GM12878 (cell line): ENCODE results near the gene TMSB10. TPM values are rescaled to one million over a fixed set of nuclear protein-coding genes. Genes with fewer than 3 reads are reported as not detected.

Source experiments
- ASH2L ChIP-seq: fragments of 300-600, 200-600 bp; sonication (generic); IDR thresholded peaks from 2 replicates; pipeline ENCODE4 v1.6.1; 2017; ENCODE audit warnings: low read depth, mild to moderate bottlenecking, borderline replicate concordance
- ATF7 ChIP-seq: fragments of 450-650 bp; IDR thresholded peaks from 2 replicates; pipeline ENCODE4 v1.6.1; 2016; ENCODE audit warnings: low read depth, mild to moderate bottlenecking
- BRCA1 ChIP-seq: IDR thresholded peaks from 2 replicates; pipeline ENCODE4 v1.6.1; 2011; ENCODE audit warnings: low read depth, low read length, improper control_type of control experiment
- CBFB ChIP-seq: IDR thresholded peaks from 2 replicates; pipeline ENCODE4 v1.6.1; 2016; ENCODE audit warnings: antibody characterized with exemption, low read depth
- CEBPB ChIP-seq, 2 experiments: fragments of 150-350 bp in 1 of 2; IDR thresholded peaks; 2 replicates each; pipeline ENCODE4 v1.6.1; 2012 to 2014; ENCODE audit warnings: low read depth in 2 of 2, low read length in 2 of 2, borderline replicate concordance in 1 of 2, inconsistent platforms in 1 of 2
- E2F8 ChIP-seq: fragments of 450-650 bp; IDR thresholded peaks from 2 replicates; pipeline ENCODE4 v1.6.1; 2018; ENCODE audit warnings: mild to moderate bottlenecking, low read depth, moderate library complexity; ENCODE audit not compliant: partially characterized antibody
- ETV6 ChIP-seq, 2 experiments: fragments of 450-650 bp in 1 of 2; IDR thresholded peaks in 1 of 2; conservative IDR thresholded peaks in 1 of 2; 2 replicates each; pipeline ENCODE4 v1.6.1; 2014; ENCODE audit warnings: antibody characterized with exemption in 1 of 2, borderline replicate concordance in 1 of 2, low read depth in 1 of 2, mild to moderate bottlenecking in 1 of 2, moderate library complexity in 1 of 2
- HCFC1 ChIP-seq: fragments of 150-350 bp; IDR thresholded peaks from 2 replicates; pipeline ENCODE4 v1.6.1; 2014; ENCODE audit warnings: low read length
- KLF5 ChIP-seq: fragments of 450-650 bp; IDR thresholded peaks from 2 replicates; pipeline ENCODE4 v1.6.1; 2014; ENCODE audit warnings: mild to moderate bottlenecking; ENCODE audit not compliant: partially characterized antibody
- LARP7 ChIP-seq: fragments of 450-650 bp; IDR thresholded peaks from 2 replicates; pipeline ENCODE4 v1.6.1; 2017; ENCODE audit warnings: mild to moderate bottlenecking
- RBBP5 ChIP-seq: fragments of 200-600 bp; sonication (generic); conservative IDR thresholded peaks from 2 replicates; pipeline ENCODE4 v1.6.1; 2016
- SMC3 ChIP-seq: IDR thresholded peaks from 2 replicates; pipeline ENCODE4 v1.6.1; 2011; ENCODE audit warnings: low read length, improper control_type of control experiment, borderline replicate concordance
- SP1 ChIP-seq: IDR thresholded peaks from one replicate; pipeline ENCODE4 v1.6.1; 2011; ENCODE audit warnings: low read depth, low read length
- SRF ChIP-seq, 2 experiments: IDR thresholded peaks; 2 replicates each; pipeline ENCODE4 v1.6.1; 2011; ENCODE audit warnings: low read depth in 2 of 2, low read length in 2 of 2, mild to moderate bottlenecking in 1 of 2, moderate library complexity in 1 of 2
- TAF1 ChIP-seq: IDR thresholded peaks from 2 replicates; pipeline ENCODE4 v1.6.1; 2011; ENCODE audit warnings: mild to moderate bottlenecking, low read depth, low read length, borderline replicate concordance
- TBL1XR1 ChIP-seq: IDR thresholded peaks from 2 replicates; pipeline ENCODE4 v1.6.1; 2012; ENCODE audit warnings: low read depth, low read length, improper control_type of control experiment
- YY1 ChIP-seq: IDR thresholded peaks from 2 replicates; pipeline ENCODE4 v1.6.1; 2011; ENCODE audit warnings: low read depth, mild to moderate bottlenecking, low read length
- ZNF207 ChIP-seq: fragments of 450-650 bp; IDR thresholded peaks from 2 replicates; pipeline ENCODE4 v1.6.1; 2014; ENCODE audit warnings: antibody characterized with exemption, mild to moderate bottlenecking, borderline replicate concordance
- polyA plus RNA-seq, 11 experiments: library from polyadenylated mRNA; depleted of rRNA in 4 of 11; unstranded in 6 of 11; stranded (reverse) in 5 of 11; fragments of >200 nt; fragmentation: Nextera tagmentation in 4 of 11; fragmentation: Illumina TruSeq in 1 of 11; extraction: Ambion mirVana in 4 of 11; extraction: Trizol in 1 of 11; gene quantifications; 1 replicate in 1 of 11; 2 replicates in 10 of 11; pipeline versions ENCODE4 v1.2.1 to v1.2.3, GENCODE V29; 2011 to 2016; ENCODE audit warnings: inconsistent platforms in 2 of 11, missing spikeins in 2 of 11, low read depth in 1 of 11
- total RNA-seq, 4 experiments: library from RNA; depleted of rRNA in 3 of 4; stranded (reverse); fragments of >200 nt in 3 of 4; fragmentation: Illumina TruSeq in 1 of 4; extraction: Trizol in 1 of 4; gene quantifications; 2 replicates each; pipeline versions ENCODE4 v1.2.1 to v1.2.3, GENCODE V29; 2013 to 2021
- TF ChIP-seq, protein P1 (sequence below): fragments of 450-650 bp; IDR thresholded peaks from 2 replicates; pipeline ENCODE4 v1.6.1; 2017; ENCODE audit warnings: low read depth, mild to moderate bottlenecking, moderate library complexity
- TF ChIP-seq, protein P2 (sequence below): fragments of 450-650 bp; IDR thresholded peaks from 2 replicates; pipeline ENCODE4 v1.6.1; 2016; ENCODE audit warnings: mild to moderate bottlenecking, moderate library complexity, borderline replicate concordance
- TF ChIP-seq, protein P3 (sequence below): fragments of 450-650 bp; conservative IDR thresholded peaks from 2 replicates; pipeline ENCODE4 v1.6.1; 2017; ENCODE audit warnings: mild to moderate bottlenecking, moderate library complexity

The TMSB10 gene
- total and polyA plus RNA-seq, 10 of the 15 experiments (the other 5 are each of a cell fraction or from before 2014, with no cell fraction given) = 1,406 to 4,860 (median 3,381) TPM

GRCh38 chr2:84942964-84943421, 37.5 kb downstream of the TMSB10 start (continued):
- TF ChIP-seq, protein P1, sequence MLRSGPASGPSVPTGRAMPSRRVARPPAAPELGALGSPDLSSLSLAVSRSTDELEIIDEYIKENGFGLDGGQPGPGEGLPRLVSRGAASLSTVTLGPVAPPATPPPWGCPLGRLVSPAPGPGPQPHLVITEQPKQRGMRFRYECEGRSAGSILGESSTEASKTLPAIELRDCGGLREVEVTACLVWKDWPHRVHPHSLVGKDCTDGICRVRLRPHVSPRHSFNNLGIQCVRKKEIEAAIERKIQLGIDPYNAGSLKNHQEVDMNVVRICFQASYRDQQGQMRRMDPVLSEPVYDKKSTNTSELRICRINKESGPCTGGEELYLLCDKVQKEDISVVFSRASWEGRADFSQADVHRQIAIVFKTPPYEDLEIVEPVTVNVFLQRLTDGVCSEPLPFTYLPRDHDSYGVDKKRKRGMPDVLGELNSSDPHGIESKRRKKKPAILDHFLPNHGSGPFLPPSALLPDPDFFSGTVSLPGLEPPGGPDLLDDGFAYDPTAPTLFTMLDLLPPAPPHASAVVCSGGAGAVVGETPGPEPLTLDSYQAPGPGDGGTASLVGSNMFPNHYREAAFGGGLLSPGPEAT = peak; percentile 83
- TF ChIP-seq SMC3 (no peak; the same call in 1 of the 2 replicates), LARP7 (no peak), ETV6 (conservative IDR thresholded peaks at IDR 0.05 in 1 of 2, IDR thresholded peaks at IDR 0.05 in 1 of 2; ENCODE audit: borderline replicate concordance in 1 of 2, low read depth in 1 of 2) (peak in 1 of 2 experiments; percentile 78; a peak in 1 of 4 replicates), CEBPB (IDR thresholded peaks at IDR 0.05; ENCODE audit: borderline replicate concordance in 1 of 2, low read depth in 2 of 2, low read length in 2 of 2) (no peak), SRF (IDR thresholded peaks at IDR 0.05; ENCODE audit: low read depth in 2 of 2, low read length in 2 of 2) (no peak), YY1 (peak; percentile 74), TAF1 (peak; percentile 89; the same call in 1 of the 2 replicates), SP1 (peak; percentile 45), HCFC1 (no peak), KLF5 (no peak), RBBP5 (no peak), ATF7 (peak; percentile 65), ASH2L (no peak), ZNF207 (no peak), CBFB (peak; percentile 57), E2F8 (no peak), BRCA1 (no peak), TBL1XR1 (no peak)
- TF ChIP-seq, protein P2, sequence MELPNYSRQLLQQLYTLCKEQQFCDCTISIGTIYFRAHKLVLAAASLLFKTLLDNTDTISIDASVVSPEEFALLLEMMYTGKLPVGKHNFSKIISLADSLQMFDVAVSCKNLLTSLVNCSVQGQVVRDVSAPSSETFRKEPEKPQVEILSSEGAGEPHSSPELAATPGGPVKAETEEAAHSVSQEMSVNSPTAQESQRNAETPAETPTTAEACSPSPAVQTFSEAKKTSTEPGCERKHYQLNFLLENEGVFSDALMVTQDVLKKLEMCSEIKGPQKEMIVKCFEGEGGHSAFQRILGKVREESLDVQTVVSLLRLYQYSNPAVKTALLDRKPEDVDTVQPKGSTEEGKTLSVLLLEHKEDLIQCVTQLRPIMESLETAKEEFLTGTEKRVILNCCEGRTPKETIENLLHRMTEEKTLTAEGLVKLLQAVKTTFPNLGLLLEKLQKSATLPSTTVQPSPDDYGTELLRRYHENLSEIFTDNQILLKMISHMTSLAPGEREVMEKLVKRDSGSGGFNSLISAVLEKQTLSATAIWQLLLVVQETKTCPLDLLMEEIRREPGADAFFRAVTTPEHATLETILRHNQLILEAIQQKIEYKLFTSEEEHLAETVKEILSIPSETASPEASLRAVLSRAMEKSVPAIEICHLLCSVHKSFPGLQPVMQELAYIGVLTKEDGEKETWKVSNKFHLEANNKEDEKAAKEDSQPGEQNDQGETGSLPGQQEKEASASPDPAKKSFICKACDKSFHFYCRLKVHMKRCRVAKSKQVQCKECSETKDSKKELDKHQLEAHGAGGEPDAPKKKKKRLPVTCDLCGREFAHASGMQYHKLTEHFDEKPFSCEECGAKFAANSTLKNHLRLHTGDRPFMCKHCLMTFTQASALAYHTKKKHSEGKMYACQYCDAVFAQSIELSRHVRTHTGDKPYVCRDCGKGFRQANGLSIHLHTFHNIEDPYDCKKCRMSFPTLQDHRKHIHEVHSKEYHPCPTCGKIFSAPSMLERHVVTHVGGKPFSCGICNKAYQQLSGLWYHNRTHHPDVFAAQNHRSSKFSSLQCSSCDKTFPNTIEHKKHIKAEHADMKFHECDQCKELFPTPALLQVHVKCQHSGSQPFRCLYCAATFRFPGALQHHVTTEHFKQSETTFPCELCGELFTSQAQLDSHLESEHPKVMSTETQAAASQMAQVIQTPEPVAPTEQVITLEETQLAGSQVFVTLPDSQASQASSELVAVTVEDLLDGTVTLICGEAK = peak; percentile 0; the same call in 1 of the 2 replicates
- TF ChIP-seq, protein P3, sequence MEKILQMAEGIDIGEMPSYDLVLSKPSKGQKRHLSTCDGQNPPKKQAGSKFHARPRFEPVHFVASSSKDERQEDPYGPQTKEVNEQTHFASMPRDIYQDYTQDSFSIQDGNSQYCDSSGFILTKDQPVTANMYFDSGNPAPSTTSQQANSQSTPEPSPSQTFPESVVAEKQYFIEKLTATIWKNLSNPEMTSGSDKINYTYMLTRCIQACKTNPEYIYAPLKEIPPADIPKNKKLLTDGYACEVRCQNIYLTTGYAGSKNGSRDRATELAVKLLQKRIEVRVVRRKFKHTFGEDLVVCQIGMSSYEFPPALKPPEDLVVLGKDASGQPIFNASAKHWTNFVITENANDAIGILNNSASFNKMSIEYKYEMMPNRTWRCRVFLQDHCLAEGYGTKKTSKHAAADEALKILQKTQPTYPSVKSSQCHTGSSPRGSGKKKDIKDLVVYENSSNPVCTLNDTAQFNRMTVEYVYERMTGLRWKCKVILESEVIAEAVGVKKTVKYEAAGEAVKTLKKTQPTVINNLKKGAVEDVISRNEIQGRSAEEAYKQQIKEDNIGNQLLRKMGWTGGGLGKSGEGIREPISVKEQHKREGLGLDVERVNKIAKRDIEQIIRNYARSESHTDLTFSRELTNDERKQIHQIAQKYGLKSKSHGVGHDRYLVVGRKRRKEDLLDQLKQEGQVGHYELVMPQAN = no peak
